GM10847 (cell line): Measurements from ENCODE around the gene MICALL1.

Experiments used
- POLR2A ChIP-seq: IDR thresholded peaks from 2 replicates; pipeline ENCODE4 v1.6.1; 2011; ENCODE audit not compliant: insufficient read length; ENCODE audit errors: extremely low read depth

Gene MICALL1

GRCh38 chr22:37894939-37895670, 11.0 kb upstream of the MICALL1 start:
- TF ChIP-seq POLR2A, result no peak

- TF ChIP-seq POLR2A, result no peak
These were observed 9.9 kb upstream of the MICALL1 start for GRCh38 chr22:37896181-37896592.

- no peak for TF ChIP-seq POLR2A
These were observed 9.2 kb upstream of the MICALL1 start for GRCh38 chr22:37896939-37897338.

- no peak for TF ChIP-seq POLR2A
These were observed 8.3 kb upstream of the MICALL1 start for GRCh38 chr22:37897807-37898206.

GRCh38 chr22:37898441-37899181, 7.5 kb upstream of the MICALL1 start:
- no peak for TF ChIP-seq POLR2A

GRCh38 chr22:37904572-37905533, 1.2 kb upstream of the MICALL1 start:
- TF ChIP-seq POLR2A, result no peak

GRCh38 chr22:37906364-37907008, 389 bp downstream of the MICALL1 start:
- no peak for TF ChIP-seq POLR2A

GRCh38 chr22:37907036-37907954, 1.2 kb downstream of the MICALL1 start:
- no peak for TF ChIP-seq POLR2A

GRCh38 chr22:37909766-37910165, 3.7 kb downstream of the MICALL1 start:
- no peak for TF ChIP-seq POLR2A

GRCh38 chr22:37910890-37911672, 5.0 kb downstream of the MICALL1 start:
- no peak for TF ChIP-seq POLR2A

- TF ChIP-seq POLR2A, result no peak
These were observed 5.6 kb downstream of the MICALL1 start for GRCh38 chr22:37911697-37912096.

GRCh38 chr22:37912171-37912570, 6.1 kb downstream of the MICALL1 start:
- no peak for TF ChIP-seq POLR2A

- no peak for TF ChIP-seq POLR2A
These were observed 7.2 kb downstream of the MICALL1 start for GRCh38 chr22:37913233-37913721.

GRCh38 chr22:37916311-37916710, 10.2 kb downstream of the MICALL1 start:
- no peak for TF ChIP-seq POLR2A
